Hepatocyte (in vitro differentiated cells): ENCODE results near the gene COL4A1.

Experiments used
- EZH2phosphoT487 ChIP-seq: fragments of 200-600 bp; sonication (generic); IDR thresholded peaks from one replicate; pipeline ENCODE4 v1.6.1; 2018; ENCODE audit warnings: antibody characterized with exemption, mild to moderate bottlenecking, low read depth, moderate library complexity; ENCODE audit not compliant: unreplicated experiment, severe bottlenecking
- TF ChIP-seq, protein P1 (sequence below): fragments of 200-600 bp; sonication (generic); IDR thresholded peaks from 2 replicates; pipeline ENCODE4 v1.5.1; 2016; ENCODE audit warnings: antibody characterized with exemption, mild to moderate bottlenecking; ENCODE audit not compliant: poor library complexity

DNA sequence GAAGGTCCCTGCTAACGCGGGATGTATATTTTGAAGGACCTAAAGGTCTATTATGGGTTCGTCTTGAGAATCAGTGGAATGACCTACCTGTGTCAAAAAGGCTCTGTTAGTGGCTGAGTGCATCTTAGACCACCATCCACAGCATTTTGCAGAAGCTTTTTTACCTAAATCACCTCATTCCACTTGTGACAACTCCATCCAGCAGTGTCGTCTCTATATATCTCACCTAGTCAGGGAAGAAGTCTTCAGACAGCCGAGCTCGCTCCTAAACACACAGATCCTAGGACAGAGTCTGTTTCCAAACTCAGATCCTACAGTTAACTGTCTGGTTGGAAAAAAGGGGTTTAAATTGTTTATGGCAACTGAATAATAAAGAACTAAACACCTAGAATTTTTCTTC lies 33.7 kb downstream of the COL4A1 start:
- TF ChIP-seq, protein P1, sequence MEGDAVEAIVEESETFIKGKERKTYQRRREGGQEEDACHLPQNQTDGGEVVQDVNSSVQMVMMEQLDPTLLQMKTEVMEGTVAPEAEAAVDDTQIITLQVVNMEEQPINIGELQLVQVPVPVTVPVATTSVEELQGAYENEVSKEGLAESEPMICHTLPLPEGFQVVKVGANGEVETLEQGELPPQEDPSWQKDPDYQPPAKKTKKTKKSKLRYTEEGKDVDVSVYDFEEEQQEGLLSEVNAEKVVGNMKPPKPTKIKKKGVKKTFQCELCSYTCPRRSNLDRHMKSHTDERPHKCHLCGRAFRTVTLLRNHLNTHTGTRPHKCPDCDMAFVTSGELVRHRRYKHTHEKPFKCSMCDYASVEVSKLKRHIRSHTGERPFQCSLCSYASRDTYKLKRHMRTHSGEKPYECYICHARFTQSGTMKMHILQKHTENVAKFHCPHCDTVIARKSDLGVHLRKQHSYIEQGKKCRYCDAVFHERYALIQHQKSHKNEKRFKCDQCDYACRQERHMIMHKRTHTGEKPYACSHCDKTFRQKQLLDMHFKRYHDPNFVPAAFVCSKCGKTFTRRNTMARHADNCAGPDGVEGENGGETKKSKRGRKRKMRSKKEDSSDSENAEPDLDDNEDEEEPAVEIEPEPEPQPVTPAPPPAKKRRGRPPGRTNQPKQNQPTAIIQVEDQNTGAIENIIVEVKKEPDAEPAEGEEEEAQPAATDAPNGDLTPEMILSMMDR, result no peak
- TF ChIP-seq EZH2phosphoT487, result no peak
